Progenitor cell of endocrine pancreas (in vitro differentiated cells): ENCODE measurements around the gene CYYR1. TPM values are rescaled to one million over a fixed set of nuclear protein-coding genes. Genes with fewer than 3 reads are reported as not detected.

Experiments
- DNase-seq: peaks from one replicate; pipeline ENCODE4 v3.0.0; 2021; ENCODE audit warnings: low spot score; ENCODE audit not compliant: unreplicated experiment
- H3K27ac Mint-ChIP-seq: 2 replicates; pipeline ENCODE4 v1.8.0; 2021; ENCODE audit warnings: mild to moderate bottlenecking, moderate library complexity, mixed read lengths
- H3K27me3 Mint-ChIP-seq: 2 replicates; pipeline ENCODE4 v1.8.0; 2021; ENCODE audit warnings: mixed read lengths
- H3K36me3 Mint-ChIP-seq: 2 replicates; pipeline ENCODE4 v1.8.0; 2022; ENCODE audit warnings: mixed read lengths; ENCODE audit not compliant: insufficient read depth
- H3K4me1 Mint-ChIP-seq: 2 replicates; pipeline ENCODE4 v1.8.0; 2021; ENCODE audit warnings: low read depth, mixed read lengths
- H3K4me3 Mint-ChIP-seq: 2 replicates; pipeline ENCODE4 v1.8.0; 2021; ENCODE audit warnings: low read depth, mild to moderate bottlenecking, moderate library complexity, mixed read lengths
- H3K9me3 Mint-ChIP-seq: 2 replicates; pipeline ENCODE4 v1.8.0; 2021; ENCODE audit warnings: low read depth, mixed read lengths
- CTCF ChIP-seq: fragments of 200-600 bp; sonication (generic); IDR thresholded peaks from one replicate; pipeline ENCODE4 v1.5.0; 2021; ENCODE audit warnings: antibody characterized with exemption, mild to moderate bottlenecking; ENCODE audit not compliant: unreplicated experiment
- total RNA-seq: library from RNA; stranded (reverse); gene quantifications from 2 replicates; pipeline ENCODE4 v1.2.1, GENCODE V29; 2021

The CYYR1 gene
- total RNA-seq, 1 donor from 2014 or later = 25.8 TPM

GRCh38 chr21:26565546-26565945 is 7.5 kb downstream of the CYYR1 start:
- no peak for TF ChIP-seq CTCF
- Mint-ChIP-seq H3K27me3 (no peaks in the 10 kb centered on the region), H3K9me3 (peaks cover 7% of the 10 kb centered on the region), H3K27ac (peak overlapping the region; percentile 17), H3K36me3 (peaks cover 17% of the 10 kb centered on the region), H3K4me3 (no peak overlapping the region), H3K4me1 (peaks cover under 1% of the 10 kb centered on the region)
- no peak for DNase-seq

GRCh38 chr21:26565111-26565510 is 8.0 kb downstream of the CYYR1 start:
- DNase-seq = no peak
- H3K4me1 Mint-ChIP-seq = no peaks in the 10 kb centered on the region
- peak overlapping the region; percentile 17 for H3K27ac Mint-ChIP-seq
- H3K36me3 Mint-ChIP-seq = peaks cover 17% of the 10 kb centered on the region
- peaks cover 7% of the 10 kb centered on the region for H3K9me3 Mint-ChIP-seq
- H3K27me3 Mint-ChIP-seq = no peaks in the 10 kb centered on the region
- no peak overlapping the region for H3K4me3 Mint-ChIP-seq
- TF ChIP-seq CTCF = no peak

- DNase-seq = no peak
- no peaks in the 10 kb centered on the region for H3K27me3 Mint-ChIP-seq
- no peaks in the 10 kb centered on the region for H3K4me1 Mint-ChIP-seq
- H3K4me3 Mint-ChIP-seq = no peak overlapping the region
- H3K9me3 Mint-ChIP-seq = peaks cover 5% of the 10 kb centered on the region
- peaks cover 13% of the 10 kb centered on the region for H3K36me3 Mint-ChIP-seq
- H3K27ac Mint-ChIP-seq = no peak overlapping the region
- TF ChIP-seq CTCF = no peak
These were observed 9.1 kb downstream of the CYYR1 start for GRCh38 chr21:26563856-26564503.

- Mint-ChIP-seq H3K4me3 (no peak overlapping the region), H3K36me3 (peaks cover 20% of the 10 kb centered on the region), H3K4me1 (no peaks in the 10 kb centered on the region), H3K9me3 (no peaks in the 10 kb centered on the region), H3K27ac (no peak overlapping the region), H3K27me3 (no peaks in the 10 kb centered on the region)
- DNase-seq = no peak
- TF ChIP-seq CTCF = no peak
These were observed 12.5 kb downstream of the CYYR1 start for GRCh38 chr21:26560612-26561011.

GRCh38 chr21:26559099-26559498 is 14.0 kb downstream of the CYYR1 start:
- DNase-seq = no peak
- Mint-ChIP-seq H3K27me3 (no peaks in the 10 kb centered on the region), H3K4me3 (no peak overlapping the region), H3K27ac (no peak overlapping the region), H3K36me3 (peaks cover 20% of the 10 kb centered on the region), H3K9me3 (no peaks in the 10 kb centered on the region), H3K4me1 (no peaks in the 10 kb centered on the region)
- TF ChIP-seq CTCF = no peak
